ENCODE data around the gene SLC8A1.

Gene SLC8A1

DNA sequence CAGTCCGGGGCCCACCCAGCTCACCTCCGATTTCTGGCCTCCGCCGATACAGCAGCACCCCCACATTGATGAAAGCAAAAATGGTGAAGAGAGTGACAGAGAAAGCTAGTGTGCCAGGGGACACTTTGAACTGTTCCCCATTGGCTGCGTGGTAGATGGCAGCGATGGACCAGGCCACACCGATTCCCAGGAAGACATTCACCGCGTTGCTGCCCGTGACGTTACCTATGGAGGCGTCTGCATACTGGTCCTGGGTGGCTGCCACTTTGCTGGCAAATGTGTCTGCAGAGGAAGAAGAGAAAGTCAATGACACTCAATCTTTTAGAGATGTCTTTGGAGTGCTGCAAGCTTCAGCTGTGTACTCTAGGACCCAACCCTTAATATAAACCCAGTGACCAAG is 336.5 kb downstream of the SLC8A1 start:
- no peak for FAIRE-seq
- DNase-seq (ENCODE audit: low spot score): no peak

DNA sequence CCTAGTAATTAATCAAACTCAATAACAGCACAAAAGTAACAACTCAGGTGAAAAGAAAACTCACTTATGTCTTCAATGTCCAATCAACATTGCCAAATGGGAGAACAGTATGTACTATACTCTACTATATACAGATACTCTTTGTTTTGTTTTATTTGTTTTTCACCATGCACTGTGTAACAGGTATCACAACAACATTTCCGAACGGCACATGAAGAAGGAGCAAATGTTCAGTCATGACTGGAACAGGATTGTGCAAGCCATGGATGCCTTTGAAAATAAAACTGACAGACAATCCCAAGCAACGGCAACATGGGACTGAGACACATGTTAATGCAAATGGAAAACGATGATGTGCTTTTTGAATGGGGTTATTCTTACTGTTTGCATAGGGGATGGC is 337.9 kb downstream of the SLC8A1 start:
- no peak for FAIRE-seq

DNA sequence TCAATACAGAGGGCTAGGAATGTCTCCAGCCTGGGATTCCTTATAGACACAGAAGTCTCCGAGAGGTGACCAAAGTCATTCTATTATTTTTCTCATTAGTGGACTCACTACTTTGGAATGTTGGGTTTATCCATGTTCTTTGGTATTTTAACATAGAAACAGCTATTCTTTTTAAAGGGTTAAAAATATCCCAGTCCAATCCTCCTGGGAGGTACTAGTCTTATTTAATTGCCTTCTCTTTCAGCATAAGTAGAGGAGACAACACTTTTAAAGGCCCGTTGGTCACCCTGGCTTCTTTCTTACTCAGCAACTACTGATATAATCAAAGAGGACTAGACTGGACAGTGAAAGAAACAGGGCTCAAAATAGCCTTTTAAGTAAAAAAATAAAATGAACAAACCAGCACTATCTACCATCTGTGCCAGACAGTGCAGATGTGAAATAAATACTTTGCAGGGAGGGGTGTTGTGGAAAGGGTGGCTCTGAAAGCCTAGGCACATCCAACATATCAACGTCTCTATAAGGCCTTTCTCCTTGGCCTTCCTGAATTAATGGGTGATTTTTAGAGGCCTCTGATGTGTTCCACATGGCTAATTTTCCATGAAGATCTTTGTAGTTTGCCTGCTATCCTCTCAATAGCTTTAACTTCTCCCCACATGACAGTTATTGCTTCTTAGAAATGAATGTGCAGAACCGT is 338.5 kb downstream of the SLC8A1 start:
- FAIRE-seq: no peak
- no peak for DNase-seq (ENCODE audit: low spot score)

More for the DNA sequence above, 337.9 kb downstream of the SLC8A1 start:
- DNase-seq (ENCODE audit: low spot score): no peak

DNA sequence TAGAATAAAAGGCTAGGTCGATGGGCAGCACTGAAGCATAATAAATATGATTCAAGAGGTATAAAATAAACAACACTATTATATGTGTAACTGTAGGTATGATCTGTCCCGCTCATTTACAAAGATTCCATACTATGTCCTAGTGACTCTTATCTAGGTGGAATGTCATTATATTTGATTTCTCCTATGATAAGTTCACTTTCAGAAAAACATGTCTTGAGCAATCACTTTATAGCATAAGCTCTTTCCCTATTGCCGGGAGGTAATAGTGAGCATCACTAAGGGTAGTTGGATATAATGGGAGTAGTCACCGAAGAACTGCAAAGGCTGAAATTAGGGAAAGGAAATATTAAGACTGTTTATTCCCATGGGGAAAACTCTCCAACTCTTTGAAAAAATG is 342.5 kb downstream of the SLC8A1 start:
- FAIRE-seq (no peak), DNase-seq (ENCODE audit: low spot score) (no peak)

DNA sequence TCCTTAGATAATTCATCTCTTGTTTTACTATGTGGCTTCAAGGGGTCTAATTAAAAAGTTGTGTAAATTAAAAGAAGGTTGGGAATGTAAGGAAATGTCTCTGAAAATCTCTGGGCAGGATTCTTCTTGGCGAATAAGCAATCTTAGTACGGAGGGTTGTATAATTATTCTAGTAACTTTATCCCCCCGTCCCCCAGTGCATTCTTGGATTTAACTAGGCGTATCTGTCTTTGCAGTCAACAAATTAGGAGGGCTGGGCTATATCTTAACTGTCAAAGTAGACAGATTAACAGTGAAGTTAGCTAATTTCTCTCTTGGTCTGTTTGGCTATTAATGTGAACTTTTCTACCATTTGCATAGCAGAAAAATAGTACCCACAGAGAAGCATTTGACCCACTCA is 343.0 kb downstream of the SLC8A1 start:
- FAIRE-seq (no peak), DNase-seq (ENCODE audit: low spot score) (no peak)

DNA sequence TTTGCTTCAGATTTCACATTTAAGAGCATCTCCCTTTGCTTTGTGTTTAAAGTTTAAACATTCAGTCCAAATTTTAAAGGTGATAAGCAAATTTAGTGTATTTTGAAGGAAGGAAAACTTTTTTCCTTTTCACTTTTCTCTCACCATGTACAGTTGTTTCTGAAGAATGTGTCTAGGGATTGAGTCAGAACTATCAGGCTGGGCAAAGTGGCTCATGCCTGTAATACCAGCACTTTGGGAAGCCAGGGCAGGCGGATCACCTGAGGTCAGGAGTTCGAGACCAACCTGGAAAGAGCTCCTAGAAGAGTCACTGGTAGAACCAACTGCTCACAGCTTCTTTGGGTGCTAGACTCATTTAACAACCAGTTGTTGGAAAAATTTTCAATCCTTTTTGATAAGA is 345.8 kb downstream of the SLC8A1 start:
- no peak for FAIRE-seq

DNA sequence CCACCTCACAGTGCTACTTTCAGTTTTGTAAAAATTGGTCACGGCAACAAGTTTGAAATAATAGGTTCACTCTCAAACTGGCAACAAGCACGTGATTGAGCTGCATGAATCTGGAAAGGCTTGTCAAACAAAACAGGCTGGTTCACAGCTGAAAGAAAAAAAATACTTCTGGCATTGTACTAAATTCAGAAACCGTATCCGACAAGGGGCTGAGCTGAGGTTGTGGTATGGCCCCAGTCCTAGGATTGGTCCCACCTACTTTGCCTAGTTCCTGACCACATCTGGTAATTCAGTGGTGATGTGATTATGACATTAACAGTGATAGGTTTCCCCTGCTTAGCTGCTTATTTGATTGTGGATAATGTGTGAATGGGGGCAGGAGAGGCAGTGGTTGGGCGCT is 346.3 kb downstream of the SLC8A1 start:
- no peak for FAIRE-seq

More for the DNA sequence above, 345.8 kb downstream of the SLC8A1 start:
- DNase-seq (ENCODE audit: low spot score): no peak

DNA sequence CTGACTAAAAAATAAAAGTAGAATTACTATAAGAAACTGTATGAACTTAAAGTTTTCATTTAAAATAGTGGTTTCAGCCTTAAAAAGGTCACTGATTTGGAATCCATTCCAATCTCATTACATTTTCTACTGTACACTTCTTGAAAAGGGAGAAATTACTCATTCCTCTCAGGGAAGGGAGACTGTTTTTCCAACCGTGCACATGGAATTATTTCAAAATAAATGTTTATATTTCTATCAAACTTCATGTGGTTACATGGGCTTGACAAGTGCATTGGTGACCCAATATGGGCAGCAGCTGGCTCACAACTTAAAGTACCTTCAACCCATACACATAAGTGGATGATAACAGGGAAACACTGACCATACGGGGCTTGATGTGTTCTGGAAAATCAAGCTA is 348.3 kb downstream of the SLC8A1 start:
- FAIRE-seq: no peak

More for the DNA sequence above, 346.3 kb downstream of the SLC8A1 start:
- DNase-seq (ENCODE audit: low spot score): no peak

DNA sequence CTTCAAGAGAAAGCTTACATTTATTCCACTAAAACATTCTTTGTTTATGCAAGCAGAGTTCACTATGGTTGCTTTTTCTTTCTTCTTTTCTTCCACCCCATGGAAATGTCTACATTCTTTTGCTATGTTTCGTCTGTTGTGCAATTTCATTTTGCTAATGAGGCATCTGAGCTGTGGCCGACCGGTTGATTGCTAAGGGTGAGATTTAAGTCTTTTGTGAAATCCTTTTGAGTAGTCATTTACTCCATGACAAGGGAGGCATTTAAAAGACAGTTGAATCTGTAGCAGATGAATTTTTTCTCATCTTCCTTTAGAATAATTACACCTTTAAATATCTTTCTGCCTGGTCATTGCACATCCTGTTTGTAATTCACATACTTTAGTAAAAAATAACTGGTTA is 348.7 kb downstream of the SLC8A1 start:
- FAIRE-seq (no peak), DNase-seq (ENCODE audit: low spot score) (peak; percentile 31)

More for the DNA sequence above, 348.3 kb downstream of the SLC8A1 start:
- DNase-seq (ENCODE audit: low spot score): peak; percentile 14

DNA sequence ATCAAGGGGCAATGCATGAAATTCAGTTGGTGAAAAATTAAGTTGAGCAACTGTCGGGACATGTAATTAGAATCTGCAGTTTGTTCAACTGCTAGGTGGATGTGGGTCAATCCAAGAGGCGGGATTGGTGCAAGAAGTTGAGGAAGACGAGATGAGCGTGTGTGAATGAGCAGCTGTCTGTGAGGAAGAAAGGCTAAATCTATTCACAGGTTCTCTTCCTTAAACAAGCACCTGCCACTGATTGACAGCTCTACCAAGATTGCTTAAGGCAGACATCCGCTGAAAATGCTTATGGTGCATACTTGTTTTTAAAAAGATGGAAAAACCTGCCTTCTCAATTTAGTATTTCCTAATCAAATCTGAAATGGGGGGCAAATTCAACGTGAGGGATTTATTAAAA is 349.4 kb downstream of the SLC8A1 start:
- DNase-seq (ENCODE audit: low spot score) (no peak), FAIRE-seq (no peak)

DNA sequence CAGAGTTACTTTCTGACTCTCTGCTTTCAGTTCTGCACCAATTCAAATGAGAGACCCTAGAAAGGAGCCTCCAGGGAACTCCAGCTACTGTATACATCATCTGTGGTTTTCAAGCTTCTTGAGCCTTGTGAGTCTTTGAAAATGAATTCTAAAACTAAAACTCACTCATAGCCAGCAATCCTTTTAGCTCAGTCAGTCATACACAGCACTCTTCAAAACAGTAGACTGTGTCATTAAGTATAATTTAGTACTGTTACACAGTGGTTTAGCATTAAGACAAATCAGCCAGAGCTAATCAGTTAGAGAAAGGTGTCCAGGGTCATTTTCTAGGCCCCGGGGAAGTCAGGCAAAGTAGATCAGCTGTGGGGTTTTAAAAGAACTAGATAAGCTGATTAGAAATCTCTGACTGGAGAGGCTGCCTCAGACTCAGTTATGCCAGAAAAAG is 350.7 kb downstream of the SLC8A1 start:
- peak; percentile 43 for DNase-seq (ENCODE audit: low spot score)
- FAIRE-seq: no peak

DNA sequence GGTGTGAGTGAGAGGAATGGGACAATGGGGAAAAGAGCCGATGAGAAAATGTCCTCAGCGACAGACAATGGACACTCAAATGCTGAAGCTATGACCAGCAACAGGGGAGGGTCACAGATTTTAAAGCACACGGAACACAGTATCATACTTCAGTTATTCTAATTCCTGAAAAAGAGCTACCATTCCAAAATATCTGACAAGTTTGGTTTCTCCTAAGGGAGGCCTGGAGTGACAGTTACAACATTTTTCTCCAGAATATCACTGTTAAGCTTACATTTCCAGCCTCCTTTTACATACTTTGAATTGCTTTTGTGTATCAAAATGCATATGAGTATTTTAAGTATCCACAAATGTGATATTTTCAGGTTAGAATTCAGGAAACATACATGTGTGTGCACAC is 351.2 kb downstream of the SLC8A1 start:
- DNase-seq (ENCODE audit: low spot score): no peak
- no peak for FAIRE-seq

DNA sequence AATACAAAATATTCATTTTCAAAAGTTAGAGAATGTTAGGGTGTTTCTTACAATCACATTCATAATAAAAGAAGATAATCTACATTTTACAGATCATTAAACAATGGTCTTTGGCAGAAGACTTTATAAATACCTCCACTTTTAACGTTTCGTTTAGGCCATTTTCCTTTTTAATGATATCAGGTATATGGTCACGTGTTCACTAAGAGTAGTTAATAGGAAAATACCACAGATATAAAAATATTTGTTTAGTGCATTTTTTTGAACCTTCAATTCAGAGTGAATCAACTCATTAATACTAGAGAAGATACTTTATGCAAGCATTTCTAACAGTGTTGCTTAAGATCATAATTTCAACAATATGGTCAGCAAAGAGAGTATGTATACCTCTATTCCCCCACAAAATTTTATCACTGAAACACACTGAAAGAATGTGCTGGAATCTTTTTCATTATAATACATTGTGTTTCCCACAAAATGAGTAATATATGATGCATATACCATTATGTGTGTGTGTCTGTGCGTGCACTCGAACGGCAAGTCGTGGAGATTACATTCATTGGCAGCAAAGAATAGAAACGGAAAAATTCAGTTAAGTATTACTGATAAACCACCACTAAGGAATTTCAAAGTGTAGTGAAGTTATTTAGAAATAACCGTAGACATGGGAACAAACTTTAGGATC is 353.0 kb downstream of the SLC8A1 start:
- no peak for FAIRE-seq
- no peak for DNase-seq (ENCODE audit: low spot score)

DNA sequence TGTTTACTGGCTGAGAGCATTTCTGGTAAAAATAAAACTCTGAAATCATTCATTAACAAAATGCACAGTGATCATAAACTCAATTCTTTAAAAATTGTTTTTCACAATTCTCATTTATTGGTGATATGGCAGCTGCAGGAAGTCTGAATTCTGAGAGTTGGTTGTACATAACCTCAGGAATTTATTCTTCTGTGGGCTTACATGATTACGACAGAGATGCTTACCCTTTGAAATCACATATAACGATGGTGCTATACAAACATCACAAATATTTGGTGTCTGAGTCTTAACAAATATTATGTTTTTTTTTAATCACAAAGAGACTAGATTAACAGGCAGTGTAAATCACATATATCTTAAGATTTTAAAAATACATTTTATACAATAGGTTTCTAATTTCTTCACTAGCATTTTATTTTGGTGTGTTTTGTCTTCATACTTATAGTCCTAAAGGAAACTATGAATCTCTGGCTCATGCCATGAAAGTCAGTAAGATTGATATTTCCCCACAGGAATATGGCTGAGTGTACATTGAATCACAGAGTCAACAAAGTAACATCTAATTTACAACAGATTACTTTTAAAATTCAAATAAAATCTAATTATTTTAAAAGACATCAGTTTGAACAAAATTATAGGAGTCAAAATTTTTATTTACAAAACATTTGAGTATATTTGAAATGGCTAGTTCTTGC is 354.1 kb downstream of the SLC8A1 start:
- FAIRE-seq: peak; percentile 41
- peak; percentile 36 for DNase-seq (ENCODE audit: low spot score)

DNA sequence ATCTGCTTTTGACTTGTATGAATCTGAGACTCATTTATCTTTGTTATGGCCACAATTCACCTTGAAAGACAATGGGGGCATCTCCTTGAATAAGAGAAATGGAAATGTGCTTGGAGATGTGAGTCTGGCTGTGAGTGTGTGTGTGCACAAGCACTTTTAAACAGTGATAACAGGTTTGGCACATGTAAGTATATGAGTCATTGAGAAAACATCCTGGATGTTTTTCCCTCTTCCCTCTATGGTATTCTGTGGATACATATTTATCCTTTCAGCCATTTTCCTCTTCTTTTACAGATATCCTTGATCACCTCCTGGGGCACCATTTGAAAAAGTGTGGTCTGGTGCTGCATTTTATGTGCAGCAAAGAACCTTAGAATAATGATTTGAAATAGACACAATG is 355.5 kb downstream of the SLC8A1 start:
- DNase-seq (ENCODE audit: low spot score) (peak; percentile 54), FAIRE-seq (no peak)

DNA sequence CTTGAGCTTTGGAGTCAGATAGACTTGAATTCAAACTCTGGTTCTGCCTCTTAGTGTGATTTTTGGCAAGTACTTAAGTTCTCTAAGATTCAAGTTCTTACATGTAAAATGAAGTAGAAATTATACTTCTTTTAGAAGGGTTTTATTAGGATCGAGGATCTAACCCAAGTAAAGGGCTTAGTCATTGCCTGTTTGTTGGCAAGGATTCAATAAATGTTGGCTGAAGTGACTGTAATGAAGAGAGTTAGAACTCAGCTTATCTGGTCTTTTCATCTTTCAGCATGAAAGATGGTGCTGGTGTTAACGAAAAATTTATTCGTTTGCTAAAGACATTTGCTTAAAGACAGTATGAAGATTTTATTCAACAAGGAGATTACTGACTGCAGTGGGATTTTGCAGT is 356.9 kb downstream of the SLC8A1 start:
- DNase-seq (ENCODE audit: low spot score) (peak; percentile 41), FAIRE-seq (peak; percentile 39)

DNA sequence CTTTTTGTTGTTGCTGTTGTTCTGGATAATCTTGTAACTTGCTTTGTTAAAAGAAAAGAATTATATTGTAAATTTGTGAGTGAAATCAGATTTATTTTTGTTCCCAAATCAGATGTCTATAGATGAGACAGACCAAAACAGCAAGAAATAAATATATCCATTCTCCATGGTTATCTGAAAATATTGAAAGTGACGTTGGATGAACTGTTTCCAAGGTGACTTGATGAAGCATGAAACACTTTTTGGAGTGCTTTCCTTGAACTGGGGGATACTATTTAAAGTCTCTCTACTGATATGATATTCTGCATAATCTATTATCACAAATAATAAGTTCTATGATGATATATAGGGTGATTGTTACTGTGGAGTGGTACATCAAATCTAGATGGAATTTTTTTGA is 357.4 kb downstream of the SLC8A1 start:
- DNase-seq (ENCODE audit: low spot score) (no peak), FAIRE-seq (no peak)

DNA sequence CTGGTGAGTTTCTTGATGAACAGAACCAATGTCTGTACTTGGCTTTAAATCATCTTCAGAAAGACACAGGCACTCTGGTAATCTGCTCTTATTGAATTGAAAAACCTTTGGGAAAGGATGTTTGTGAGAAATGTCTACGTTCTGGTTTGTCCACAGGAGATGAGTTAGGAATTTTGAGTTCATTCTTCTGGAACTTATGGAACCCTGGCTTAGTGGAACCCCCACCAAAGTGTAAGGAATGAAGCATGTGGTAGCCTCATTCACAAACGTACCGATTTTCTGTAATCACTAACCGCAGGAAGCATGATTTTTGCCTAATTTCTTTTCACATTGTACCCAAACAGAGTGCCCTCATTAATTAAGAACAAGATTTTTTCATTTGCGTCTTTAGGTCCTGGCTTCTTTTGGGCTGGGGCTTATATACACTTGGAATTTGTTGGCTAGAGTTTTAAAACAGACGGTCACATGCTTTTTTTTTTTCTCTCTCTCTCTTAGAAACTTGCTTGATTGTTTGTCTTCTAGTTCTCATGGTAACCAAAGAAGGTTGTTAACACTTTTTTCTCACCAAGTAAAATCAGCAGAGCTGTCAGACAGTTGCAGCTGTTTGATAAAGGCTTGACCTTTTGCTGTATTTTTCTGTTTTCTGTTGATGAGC is 358.7 kb downstream of the SLC8A1 start:
- FAIRE-seq (no peak), DNase-seq (ENCODE audit: low spot score) (no peak)

DNA sequence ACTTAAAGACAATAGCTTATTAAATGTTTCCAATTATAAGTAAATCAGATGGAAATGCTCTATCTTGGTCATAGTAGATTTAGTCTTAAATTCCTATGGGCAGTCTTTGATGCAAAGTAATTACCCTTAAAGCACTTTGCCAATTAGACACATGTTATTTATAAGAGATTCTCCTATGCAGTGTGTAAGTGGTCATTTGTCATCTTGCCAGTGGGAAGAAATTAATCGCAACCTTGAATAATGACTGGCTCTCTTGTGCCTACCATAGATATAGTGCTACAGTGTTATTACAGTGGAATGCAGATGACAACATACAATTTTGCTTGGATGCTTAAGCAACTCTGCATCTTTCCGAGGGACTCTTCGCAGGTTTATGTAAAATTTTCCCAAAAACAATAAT is 361.8 kb downstream of the SLC8A1 start:
- DNase-seq (ENCODE audit: low spot score): no peak
- no peak for FAIRE-seq

DNA sequence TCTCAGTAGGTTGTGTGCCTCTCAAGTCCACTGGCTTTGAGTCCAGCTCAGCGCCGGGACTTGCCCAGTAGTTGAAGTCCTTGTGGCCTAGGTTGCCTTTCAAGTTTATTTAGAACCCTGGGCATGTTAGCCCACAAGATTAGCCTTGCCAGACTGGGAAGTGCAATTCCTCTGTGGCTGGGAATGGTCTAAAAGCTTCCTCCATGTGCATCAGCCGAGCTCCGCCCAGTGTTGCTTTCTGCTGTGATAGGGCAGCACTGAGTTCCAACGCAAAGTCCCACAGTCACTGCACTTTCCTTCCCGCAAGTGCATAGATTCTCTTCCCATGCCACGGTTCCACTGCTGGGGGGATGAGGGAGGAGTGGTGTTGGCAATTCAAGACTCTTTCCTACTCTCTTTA is 364.0 kb downstream of the SLC8A1 start:
- no peak for FAIRE-seq
- no peak for DNase-seq (ENCODE audit: low spot score)

DNA sequence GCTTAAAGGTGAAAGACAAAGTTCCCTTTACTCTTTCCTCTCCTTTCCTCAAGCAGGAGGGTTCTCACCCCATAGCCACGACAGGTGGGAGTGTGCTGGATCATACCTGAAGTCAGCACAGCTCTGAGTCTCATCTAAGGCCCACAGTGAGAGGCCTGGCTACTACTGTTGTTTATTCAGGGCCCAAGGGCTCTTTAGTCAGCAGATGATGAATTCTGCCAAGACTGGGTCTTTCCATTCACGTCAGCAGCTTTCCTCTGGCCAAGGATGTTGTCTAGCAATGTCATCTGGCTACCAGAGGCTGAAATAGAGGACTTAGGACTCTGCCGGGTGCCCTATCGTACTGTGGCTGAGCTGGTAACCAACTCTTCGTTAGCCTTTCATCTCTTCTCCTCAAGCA is 364.5 kb downstream of the SLC8A1 start:
- FAIRE-seq (no peak), DNase-seq (ENCODE audit: low spot score) (no peak)

DNA sequence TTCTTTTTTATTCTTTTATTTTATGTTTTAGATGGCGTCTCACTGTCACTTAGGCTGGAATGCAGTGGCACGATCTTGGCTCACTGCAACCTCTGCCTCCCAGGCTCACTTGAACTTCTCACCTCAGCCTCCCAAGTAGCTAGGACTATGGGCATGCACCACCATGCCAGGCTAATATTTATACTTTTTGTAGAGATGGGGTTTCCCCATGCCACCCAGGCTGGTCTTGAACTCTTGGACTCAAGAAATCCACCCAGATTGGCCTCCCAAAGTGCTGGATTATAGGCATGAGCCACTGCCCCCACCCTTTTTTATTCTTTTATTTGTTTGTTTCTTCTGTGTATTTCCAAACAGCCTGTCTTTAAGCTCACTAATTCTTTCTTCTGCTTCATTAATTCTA is 366.1 kb downstream of the SLC8A1 start:
- DNase-seq (ENCODE audit: low spot score) (no peak), FAIRE-seq (no peak)
